GM18508 (cell line): Measurements from ENCODE around the gene PPP1R12A.

Experiments used
- ATAC-seq: cut with Tn5 transposase; IDR thresholded peaks from one replicate; pipeline ENCODE4 v1.9.1; 2021; ENCODE audit warnings: moderate number of reproducible peaks; ENCODE audit not compliant: insufficient read depth, unreplicated experiment

Gene PPP1R12A

DNA sequence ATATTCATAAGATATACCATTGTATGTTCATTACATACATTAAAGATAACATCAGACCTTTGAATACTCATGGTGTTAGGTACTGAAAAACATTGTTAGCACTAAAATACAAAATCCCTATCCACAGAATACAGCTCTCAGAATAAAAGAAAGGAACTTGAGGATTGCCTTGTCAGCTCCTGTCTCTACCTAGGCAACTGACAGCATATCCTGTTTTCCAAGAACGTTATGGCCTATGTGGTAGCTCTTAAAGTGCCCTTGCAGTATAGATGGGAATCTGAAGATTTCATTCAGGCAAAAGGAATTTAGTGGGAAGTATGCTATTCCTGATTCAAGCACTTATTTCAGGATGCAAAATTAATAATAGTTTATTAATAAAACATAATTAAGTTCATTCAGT, 1.8 kb upstream of the PPP1R12A start:
- no peak for ATAC-seq

DNA sequence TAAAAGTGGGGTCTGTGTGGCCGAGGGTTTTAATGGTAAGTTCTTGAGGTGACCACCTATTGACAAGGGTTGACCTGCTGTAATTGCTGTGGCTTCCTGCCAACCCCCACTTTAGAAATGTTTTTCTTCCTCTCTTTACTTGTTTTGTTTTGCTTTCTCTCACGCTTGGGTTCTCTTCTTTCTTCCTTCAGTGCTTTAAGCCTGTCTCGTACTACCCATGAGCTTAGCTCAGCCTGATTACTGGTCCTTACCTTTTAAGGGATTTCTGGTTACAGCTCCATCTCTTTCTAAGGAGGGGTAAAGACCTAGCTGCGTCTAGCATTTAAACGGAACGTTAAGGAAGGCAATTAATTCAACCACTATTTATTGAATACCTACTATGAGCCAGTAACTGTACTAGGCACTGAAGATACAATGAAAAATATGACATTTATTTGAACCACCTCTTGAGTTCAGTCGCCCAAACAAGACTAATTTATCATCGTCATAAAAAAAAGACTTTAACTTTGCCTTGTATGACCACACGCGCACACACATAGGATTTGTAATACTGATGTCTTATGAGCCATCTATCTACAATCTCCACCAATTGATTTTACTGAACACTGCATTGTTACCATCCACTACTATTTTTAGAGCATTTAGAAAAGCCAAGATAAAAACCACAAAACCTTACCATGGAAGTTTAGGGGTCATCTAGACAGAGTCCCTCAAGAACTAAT, 888 bp upstream of the PPP1R12A start:
- ATAC-seq = peak; percentile 19

GRCh38 chr12:79934281-79935020, 446 bp downstream of the PPP1R12A start:
- no peak for ATAC-seq

DNA sequence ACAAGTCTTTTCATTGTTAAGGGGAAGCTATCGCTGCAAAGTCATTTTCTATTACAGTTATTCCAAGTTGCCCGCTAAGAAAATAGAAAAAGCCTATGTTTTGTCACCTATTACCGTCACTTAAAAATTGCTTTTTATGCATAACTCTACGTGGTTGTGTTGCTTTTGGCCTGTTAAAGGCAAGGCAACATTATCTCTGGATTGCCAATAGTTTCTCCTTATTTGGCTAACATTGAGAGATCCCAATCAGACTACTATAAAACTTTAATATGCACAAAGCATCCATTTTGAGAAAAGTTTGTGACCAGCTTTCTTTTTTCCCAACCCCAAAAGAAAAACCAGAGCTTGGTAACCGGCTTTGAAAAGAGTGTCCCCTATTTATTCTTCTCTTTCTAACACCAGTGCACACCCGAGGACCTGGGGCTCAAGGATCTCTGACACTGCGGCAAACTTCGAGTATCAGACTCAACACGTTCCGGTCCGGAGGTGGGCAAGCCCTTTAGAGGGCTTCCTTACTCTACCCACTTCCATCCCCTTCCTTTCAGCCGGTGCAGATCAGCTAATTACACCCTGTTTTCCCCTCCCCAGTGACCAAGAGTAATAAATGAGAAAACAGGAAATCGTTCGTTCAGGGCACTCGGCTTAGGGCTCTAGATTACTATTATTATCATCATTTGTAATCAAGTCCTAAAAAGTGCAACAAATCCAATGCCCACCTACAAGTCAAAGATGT, 1.2 kb downstream of the PPP1R12A start:
- ATAC-seq = no peak

DNA sequence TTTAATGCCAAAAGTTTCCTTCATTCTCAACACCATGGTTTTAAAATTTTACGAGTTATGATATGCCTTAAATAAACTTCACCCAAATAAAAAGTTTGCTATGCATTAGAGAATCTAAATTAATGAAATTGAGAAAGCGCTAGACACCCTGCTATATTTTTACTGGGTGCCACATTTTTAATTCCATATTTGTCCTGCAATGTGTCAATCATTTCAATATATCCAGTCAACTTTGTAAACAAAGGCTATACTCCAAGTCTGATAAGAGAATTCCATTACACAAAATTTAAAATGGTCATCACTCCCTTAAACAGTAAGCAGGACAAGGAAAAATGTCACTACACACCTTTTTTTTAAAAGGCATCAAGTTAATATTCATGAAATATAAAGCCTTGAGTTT, 1.9 kb downstream of the PPP1R12A start:
- ATAC-seq = no peak

DNA sequence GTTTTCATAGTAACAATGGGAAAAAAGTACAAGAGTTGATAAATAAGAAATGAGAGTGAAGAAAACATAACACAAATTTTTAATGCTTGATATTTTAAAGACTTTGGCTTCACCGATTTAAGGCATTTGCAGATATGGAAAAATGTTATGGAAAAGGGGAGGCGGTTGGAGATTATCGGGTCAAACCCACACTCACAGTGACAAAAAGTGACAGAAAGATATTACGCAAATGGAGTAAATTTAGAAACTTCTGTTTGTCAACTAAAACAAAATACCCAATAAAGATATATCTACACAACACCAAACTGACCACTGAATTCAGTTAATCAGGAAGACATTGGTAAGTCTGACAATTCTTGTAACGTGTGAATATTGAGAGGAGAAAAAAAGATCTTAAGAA, 2.5 kb downstream of the PPP1R12A start:
- ATAC-seq = no peak

DNA sequence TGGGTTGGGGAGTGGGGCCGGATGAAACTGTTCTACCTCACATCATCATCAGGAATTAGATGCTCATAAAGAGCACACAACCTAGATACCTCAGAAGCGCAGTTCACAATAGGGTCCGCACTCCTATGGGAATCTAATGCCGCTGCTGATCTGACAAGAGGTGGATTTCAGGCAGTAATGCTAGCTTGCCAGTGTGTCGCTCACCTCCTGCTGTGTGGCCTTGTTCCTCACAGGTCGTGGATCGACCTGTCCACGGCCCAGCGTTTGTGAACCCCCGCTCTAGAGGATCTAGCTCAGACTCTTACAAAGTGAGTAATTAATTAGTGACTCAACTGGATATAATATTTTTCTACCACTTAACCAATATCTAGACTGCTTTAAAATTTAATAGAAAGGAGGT, 5.8 kb downstream of the PPP1R12A start:
- no peak for ATAC-seq

- peak; percentile 98 for ATAC-seq
Observed at GRCh38 chr12:79927772-79928474, 7.0 kb downstream of the PPP1R12A start.

- no peak for ATAC-seq
Observed at GRCh38 chr12:79926951-79927350, 7.9 kb downstream of the PPP1R12A start.

GRCh38 chr12:79925492-79925891, 9.4 kb downstream of the PPP1R12A start:
- no peak for ATAC-seq

- no peak for ATAC-seq
Observed at GRCh38 chr12:79921786-79922185, 13.1 kb downstream of the PPP1R12A start.

- no peak for ATAC-seq
Observed at GRCh38 chr12:79920421-79921238, 14.3 kb downstream of the PPP1R12A start.

DNA sequence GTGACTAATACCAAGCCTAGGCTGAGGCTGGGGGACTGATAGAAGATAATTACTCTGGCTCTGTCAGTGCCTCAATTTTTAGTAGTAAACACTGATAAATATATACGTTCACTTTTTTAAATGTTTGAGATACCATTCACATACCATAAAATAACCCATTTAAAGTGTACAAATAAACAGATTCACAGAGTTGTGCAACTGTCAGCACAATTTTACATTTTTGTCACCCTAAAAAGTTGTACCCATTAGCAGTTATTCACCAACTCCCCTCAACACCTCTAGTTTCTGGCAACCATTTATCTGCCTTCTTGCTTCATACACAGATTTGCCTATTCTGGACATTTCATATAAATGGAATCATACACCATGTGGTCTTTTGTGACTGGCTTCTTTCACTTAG, 15.1 kb downstream of the PPP1R12A start:
- no peak for ATAC-seq

- ATAC-seq = no peak
Observed at GRCh38 chr12:79916826-79917225, 18.1 kb downstream of the PPP1R12A start.

- no peak for ATAC-seq
Observed at GRCh38 chr12:79911889-79912656, 22.8 kb downstream of the PPP1R12A start.

- ATAC-seq = no peak
Observed at GRCh38 chr12:79908366-79908765, 26.5 kb downstream of the PPP1R12A start.

- ATAC-seq = no peak
Observed at GRCh38 chr12:79901506-79901905, 33.4 kb downstream of the PPP1R12A start.

DNA sequence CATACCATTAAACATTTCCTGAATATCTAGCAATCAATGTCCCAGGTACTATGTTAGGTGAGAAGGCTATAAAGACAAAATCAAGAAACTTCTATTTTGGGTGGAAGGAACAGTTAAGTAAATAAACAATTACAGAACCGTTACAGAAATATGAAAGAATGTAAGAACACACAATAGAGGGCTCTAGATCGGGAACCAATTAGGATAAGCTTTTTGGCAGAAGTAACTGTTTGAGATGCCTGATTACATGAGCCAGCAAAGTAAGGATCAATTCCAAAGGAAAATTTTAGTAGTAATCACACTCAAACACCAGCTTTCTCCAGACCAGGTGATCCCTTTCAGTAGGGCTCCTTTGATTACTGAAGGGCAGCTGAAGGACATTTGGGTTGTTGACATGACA, 33.9 kb downstream of the PPP1R12A start:
- no peak for ATAC-seq

DNA sequence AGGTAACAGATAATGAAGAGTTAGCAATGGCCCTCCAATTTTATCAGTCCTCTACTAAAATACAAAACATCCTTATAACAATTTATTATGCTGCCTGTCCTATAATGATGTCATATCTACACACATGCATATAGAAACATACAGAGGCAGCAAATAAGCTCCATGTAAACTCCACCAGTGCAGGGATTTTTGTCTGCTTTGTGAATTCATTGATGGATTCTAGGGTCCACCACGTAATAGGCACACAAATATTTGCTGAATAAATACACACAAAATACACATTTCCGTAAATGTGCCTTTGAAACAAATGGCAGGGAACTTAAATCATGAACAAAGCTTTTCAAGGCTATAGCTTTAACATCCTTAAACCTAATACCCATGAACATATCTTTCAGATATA, 34.7 kb downstream of the PPP1R12A start:
- ATAC-seq = no peak
